Left ventricle myocardium inferior (tissue), 1 donor: Measurements from ENCODE around the gene TNFAIP2. TPM values are rescaled to one million over a fixed set of nuclear protein-coding genes. Genes with fewer than 3 reads are reported as not detected.
"Not testable (repeated sequence)": the region's sequence is repeated elsewhere in the genome, so short reads cannot be mapped to it uniquely, and the experiment has no call there.

Source experiments
- DNase-seq: peaks from one replicate; pipeline ENCODE4 v3.0.0-alpha.2; 2020
- H3K27ac ChIP-seq: fragments of 200-600 bp; replicated peaks from 2 replicates; pipeline ENCODE4 v1.8.0; 2021
- H3K27me3 ChIP-seq: fragments of 200-600 bp; 2 replicates; pipeline ENCODE4 v1.8.0; 2021; ENCODE audit warnings: low read depth
- H3K36me3 ChIP-seq: fragments of 200-600 bp; 2 replicates; pipeline ENCODE4 v1.8.0; 2021
- H3K4me1 ChIP-seq: fragments of 200-600 bp; 2 replicates; pipeline ENCODE4 v1.8.0; 2021
- H3K4me3 ChIP-seq: fragments of 200-600 bp; 2 replicates; pipeline ENCODE4 v1.8.0; 2021; ENCODE audit warnings: mild to moderate bottlenecking, moderate library complexity
- H3K9me3 ChIP-seq: fragments of 200-600 bp; replicated peaks from 2 replicates; pipeline ENCODE4 v1.8.0; 2021
- intact Hi-C: fragments of 100-400 bp; cut with micrococcal nuclease; formaldehyde crosslinking; loops from one replicate; pipeline ENCODE4 v1.11.0; 2022
- total RNA-seq: library from RNA; stranded (reverse); fragmentation: NEBNext Ultra II Directional; extraction: Animal tissue kit (Norgen Biotek cat#: 25700); gene quantifications from one replicate; pipeline ENCODE4 v1.2.1, GENCODE V29; 2021
- TF ChIP-seq, protein P1 (sequence below): fragments of 200-600 bp; IDR thresholded peaks from 2 replicates; pipeline ENCODE4 v1.8.0; 2021; ENCODE audit warnings: antibody characterized with exemption, mild to moderate bottlenecking, borderline replicate concordance
- donor health status: DM: no; HTN: yes; CAD: no; lungs with severe emphysema.

TNFAIP2 gene
- total RNA-seq, 1 donor from 2014 or later: 40.1 TPM

DNA sequence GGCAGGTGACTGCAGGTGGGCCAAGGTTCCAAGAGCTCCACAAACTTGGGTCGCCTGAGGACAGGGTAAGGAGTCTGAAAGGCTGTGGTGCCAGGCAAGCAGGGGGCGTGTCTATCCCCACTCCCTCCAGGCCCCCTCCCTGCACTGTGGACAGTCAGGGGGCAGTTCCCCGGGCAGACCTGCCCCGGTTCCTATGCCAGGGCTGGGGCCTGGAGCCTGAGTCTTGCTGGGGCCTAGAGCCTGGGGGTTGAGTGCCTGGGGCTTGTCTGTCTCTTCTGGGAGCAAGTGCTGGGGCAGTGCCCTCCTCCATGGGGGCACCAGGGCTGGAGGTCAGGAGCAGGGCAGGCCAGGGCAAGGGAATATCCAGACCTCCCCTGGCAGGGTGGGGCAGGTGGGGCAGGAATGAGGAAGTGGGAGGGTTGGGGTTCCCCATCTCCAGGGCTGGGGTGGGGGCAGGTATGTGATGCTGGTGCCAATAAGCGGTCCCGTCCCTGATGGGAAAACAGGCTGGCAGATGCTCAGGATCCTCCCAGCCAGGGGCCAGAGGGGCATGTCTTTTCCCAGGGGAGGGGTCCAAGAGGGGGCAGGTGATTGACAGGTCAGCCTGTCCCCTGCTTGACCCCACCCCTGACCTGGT is 11.9 kb upstream of the TNFAIP2 start:
- Histone ChIP-seq H3K27me3 (peaks cover 1% of the 10 kb centered on the region), H3K27ac (peak overlapping the region; percentile 63), H3K36me3 (no peaks in the 10 kb centered on the region), H3K9me3 (no peaks in the 10 kb centered on the region), H3K4me3 (no peak overlapping the region), H3K4me1 (peaks cover 52% of the 10 kb centered on the region)
- no peak for DNase-seq
- intact Hi-C loops: no loop called here
- TF ChIP-seq, protein P1, sequence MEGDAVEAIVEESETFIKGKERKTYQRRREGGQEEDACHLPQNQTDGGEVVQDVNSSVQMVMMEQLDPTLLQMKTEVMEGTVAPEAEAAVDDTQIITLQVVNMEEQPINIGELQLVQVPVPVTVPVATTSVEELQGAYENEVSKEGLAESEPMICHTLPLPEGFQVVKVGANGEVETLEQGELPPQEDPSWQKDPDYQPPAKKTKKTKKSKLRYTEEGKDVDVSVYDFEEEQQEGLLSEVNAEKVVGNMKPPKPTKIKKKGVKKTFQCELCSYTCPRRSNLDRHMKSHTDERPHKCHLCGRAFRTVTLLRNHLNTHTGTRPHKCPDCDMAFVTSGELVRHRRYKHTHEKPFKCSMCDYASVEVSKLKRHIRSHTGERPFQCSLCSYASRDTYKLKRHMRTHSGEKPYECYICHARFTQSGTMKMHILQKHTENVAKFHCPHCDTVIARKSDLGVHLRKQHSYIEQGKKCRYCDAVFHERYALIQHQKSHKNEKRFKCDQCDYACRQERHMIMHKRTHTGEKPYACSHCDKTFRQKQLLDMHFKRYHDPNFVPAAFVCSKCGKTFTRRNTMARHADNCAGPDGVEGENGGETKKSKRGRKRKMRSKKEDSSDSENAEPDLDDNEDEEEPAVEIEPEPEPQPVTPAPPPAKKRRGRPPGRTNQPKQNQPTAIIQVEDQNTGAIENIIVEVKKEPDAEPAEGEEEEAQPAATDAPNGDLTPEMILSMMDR: no peak

DNA sequence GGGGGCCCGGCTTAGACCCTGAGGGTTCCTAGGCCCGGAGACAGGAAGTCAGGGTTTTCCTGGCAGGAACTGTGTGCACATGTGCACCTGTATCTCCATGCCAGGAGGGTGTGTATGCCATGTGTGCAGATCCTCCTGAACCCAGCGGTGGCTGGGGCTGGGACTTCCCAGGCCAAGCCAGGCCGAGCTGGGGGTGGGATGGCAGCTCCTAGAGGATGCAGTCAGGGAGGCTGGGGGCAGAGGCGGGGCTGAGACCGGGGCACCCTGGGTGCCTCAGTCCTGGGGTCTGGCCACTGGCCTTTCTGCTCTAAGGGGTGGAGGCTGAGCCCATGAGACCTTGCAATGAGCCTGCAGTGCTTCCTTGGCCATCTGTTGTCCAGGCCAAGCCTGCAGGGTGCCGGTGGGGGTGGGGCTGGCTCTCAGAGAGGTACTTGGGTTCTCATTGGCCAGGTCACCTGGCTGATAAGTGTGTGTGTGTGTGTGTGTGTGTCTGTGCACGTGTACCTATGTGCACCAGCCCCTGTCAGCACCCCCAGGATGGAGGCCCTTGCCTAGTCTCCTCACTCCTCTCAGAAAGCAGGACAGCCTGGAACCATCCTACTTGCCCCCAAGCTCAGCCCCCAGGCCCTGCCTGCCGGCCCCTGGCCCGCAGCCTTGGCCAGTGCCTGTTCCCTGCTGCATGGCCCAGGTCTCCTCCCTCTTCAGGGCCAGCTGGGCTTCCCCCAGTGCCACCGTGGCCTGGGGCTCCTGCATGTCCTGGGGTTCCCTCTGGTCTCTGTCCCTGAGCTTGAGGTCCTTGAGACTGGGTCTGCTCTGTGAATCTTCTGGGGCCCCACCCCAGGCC is 10.6 kb upstream of the TNFAIP2 start:
- intact Hi-C loops: no loop called here
- Histone ChIP-seq H3K27me3 (no peaks in the 10 kb centered on the region), H3K9me3 (no peaks in the 10 kb centered on the region), H3K4me1 (peaks cover 57% of the 10 kb centered on the region), H3K27ac (no peak overlapping the region), H3K4me3 (no peak overlapping the region), H3K36me3 (no peaks in the 10 kb centered on the region)
- TF ChIP-seq, protein P1: no peak
- no peak for DNase-seq

DNA sequence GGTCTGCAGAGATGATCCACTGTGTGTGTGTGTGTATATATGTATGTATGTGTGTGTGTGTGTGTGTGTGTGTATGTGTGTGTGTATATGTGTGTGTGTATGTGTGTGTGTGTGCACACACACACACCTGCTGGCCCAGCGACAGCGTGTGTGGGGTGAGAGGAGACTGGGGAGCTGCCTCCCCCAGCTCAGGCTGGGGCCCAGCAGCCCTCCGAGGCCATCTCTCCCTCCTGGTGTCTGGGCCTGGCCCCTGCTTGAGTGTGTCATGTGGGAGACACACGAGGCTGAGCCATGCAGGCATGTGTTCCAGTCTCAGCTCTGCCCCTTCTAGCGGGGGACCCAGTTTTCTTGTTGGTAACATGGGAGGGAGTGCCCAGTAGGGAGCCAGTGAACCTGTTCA is 10.0 kb upstream of the TNFAIP2 start:
- H3K4me3 ChIP-seq: no peak overlapping the region
- intact Hi-C loops: no loop called here
- TF ChIP-seq, protein P1: no peak
- no peaks in the 10 kb centered on the region for H3K36me3 ChIP-seq
- H3K9me3 ChIP-seq: no peaks in the 10 kb centered on the region
- H3K4me1 ChIP-seq: peaks cover 61% of the 10 kb centered on the region
- H3K27me3 ChIP-seq: no peaks in the 10 kb centered on the region
- H3K27ac ChIP-seq: no peak overlapping the region
- DNase-seq: no peak

DNA sequence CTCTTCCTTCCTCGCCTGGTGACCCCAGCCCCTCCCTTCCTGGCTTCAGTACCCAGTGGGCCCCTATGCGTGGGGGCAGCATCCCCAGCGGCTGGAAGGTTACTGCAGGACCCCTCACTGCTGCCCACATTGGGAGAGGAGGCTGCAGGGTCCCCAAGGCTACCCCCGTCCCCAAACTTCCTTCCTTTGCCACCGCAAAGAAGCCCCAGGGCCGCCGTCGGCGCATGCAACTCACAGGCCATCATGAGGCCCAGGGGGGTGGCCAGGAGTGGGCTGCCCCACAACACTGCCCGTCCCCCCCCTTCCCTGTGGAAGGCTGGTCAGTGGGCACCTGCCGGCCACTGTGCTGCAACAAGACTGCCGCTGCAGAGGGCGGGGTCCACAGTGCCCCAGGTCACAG is 9.5 kb upstream of the TNFAIP2 start:
- H3K27ac ChIP-seq: no peak overlapping the region
- no peaks in the 10 kb centered on the region for H3K9me3 ChIP-seq
- H3K36me3 ChIP-seq: no peaks in the 10 kb centered on the region
- DNase-seq: no peak
- H3K4me1 ChIP-seq: peaks cover 66% of the 10 kb centered on the region
- TF ChIP-seq, protein P1: no peak
- no peaks in the 10 kb centered on the region for H3K27me3 ChIP-seq
- intact Hi-C loops: no loop called here
- H3K4me3 ChIP-seq: no peak overlapping the region

DNA sequence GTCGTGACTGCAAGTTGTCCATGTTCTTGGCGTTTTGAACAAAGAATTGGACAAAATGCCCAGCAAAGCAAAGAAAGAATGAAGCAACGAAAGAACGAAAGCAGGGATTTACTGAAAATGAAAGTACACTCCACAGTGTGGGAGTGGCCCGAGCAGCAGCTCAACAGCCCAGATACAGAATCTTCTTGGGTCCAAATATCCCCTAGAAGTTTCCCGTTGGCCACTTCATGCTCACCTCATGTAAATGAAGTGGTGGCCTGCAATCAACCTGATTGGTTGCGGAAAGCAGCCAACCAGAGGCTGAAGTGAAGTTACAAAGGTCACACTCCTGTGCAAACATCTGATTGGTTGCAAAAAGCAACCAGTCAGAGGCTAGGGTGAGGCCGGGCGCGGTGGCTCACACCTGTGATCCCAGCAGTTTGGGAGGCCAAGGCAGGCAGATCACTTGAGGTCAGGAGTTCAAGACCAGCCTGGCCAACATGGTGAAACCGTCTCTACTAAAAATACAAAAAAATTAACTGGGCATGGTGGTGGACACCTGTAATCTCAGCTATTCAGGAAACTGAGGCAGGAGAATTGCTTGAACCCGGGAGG is 8.1 kb upstream of the TNFAIP2 start:
- Histone ChIP-seq H3K27ac (peak overlapping the region; percentile 63), H3K4me3 (peak overlapping the region; percentile 33)
- intact Hi-C loops: not testable (repeated sequence)

More for the DNA sequence above, 8.1 kb upstream of the TNFAIP2 start:
- not testable (repeated sequence) for DNase-seq, H3K27me3 ChIP-seq, H3K36me3 ChIP-seq, H3K9me3 ChIP-seq
- peaks cover 72% of the 10 kb centered on the region for H3K4me1 ChIP-seq
